Activated naive CD8-positive, alpha-beta T cell treated with anti-CD3 and anti-CD28 coated beads, Interleukin-2, amount 50 U/mL, for 24 hours (primary cell): Measurements from ENCODE around the gene RNF224.
"Not testable (repeated sequence)": the region's sequence is repeated elsewhere in the genome, so short reads cannot be mapped to it uniquely, and the experiment has no call there.

ENCODE experiments used
- ATAC-seq: fragments of 150-1000 bp; cut with Tn5 transposase; one replicate; pipeline ENCODE4 v1.10.0; 2021
- DNase-seq: peaks from one replicate; pipeline ENCODE4 v3.0.0; 2021
- H3K27ac Mint-ChIP-seq: one replicate; pipeline ENCODE4 v1.8.0; 2021; ENCODE audit warnings: mild to moderate bottlenecking, mixed read lengths
- H3K27me3 Mint-ChIP-seq: one replicate; pipeline ENCODE4 v1.8.0; 2021; ENCODE audit warnings: mixed read lengths
- H3K36me3 Mint-ChIP-seq: one replicate; pipeline ENCODE4 v1.8.0; 2021; ENCODE audit warnings: low read depth, mixed read lengths
- H3K4me1 Mint-ChIP-seq: one replicate; pipeline ENCODE4 v1.8.0; 2021; ENCODE audit warnings: mixed read lengths
- H3K4me3 Mint-ChIP-seq: one replicate; pipeline ENCODE4 v1.8.0; 2021; ENCODE audit warnings: mild to moderate bottlenecking, moderate library complexity, mixed read lengths
- H3K9me3 Mint-ChIP-seq: one replicate; pipeline ENCODE4 v1.8.0; 2021; ENCODE audit warnings: mixed read lengths

The RNF224 gene

GRCh38 chr9:137234758-137235423 lies 7.6 kb downstream of the RNF224 start:
- H3K4me1 Mint-ChIP-seq: peaks cover 19% of the 10 kb centered on the region
- ATAC-seq (no peak), DNase-seq (no peak)
- no peaks in the 10 kb centered on the region for H3K9me3 Mint-ChIP-seq
- no peak overlapping the region for H3K27ac Mint-ChIP-seq
- no peaks in the 10 kb centered on the region for H3K27me3 Mint-ChIP-seq
- no peak overlapping the region for H3K4me3 Mint-ChIP-seq
- no peaks in the 10 kb centered on the region for H3K36me3 Mint-ChIP-seq

GRCh38 chr9:137235424-137236237 lies 8.3 kb downstream of the RNF224 start:
- DNase-seq (no peak), ATAC-seq (no peak)
- Mint-ChIP-seq H3K27ac (no peak overlapping the region), H3K36me3 (no peaks in the 10 kb centered on the region), H3K27me3 (no peaks in the 10 kb centered on the region), H3K9me3 (no peaks in the 10 kb centered on the region), H3K4me3 (no peak overlapping the region), H3K4me1 (peaks cover 19% of the 10 kb centered on the region)

GRCh38 chr9:137236238-137236935 lies 9.1 kb downstream of the RNF224 start:
- H3K4me1 Mint-ChIP-seq: peaks cover 22% of the 10 kb centered on the region
- peaks cover 4% of the 10 kb centered on the region for H3K36me3 Mint-ChIP-seq
- H3K27ac Mint-ChIP-seq: no peak overlapping the region
- ATAC-seq: peak; percentile 31
- peaks cover 3% of the 10 kb centered on the region for H3K27me3 Mint-ChIP-seq
- peak; percentile 97 for DNase-seq
- no peaks in the 10 kb centered on the region for H3K9me3 Mint-ChIP-seq
- no peak overlapping the region for H3K4me3 Mint-ChIP-seq

DNA sequence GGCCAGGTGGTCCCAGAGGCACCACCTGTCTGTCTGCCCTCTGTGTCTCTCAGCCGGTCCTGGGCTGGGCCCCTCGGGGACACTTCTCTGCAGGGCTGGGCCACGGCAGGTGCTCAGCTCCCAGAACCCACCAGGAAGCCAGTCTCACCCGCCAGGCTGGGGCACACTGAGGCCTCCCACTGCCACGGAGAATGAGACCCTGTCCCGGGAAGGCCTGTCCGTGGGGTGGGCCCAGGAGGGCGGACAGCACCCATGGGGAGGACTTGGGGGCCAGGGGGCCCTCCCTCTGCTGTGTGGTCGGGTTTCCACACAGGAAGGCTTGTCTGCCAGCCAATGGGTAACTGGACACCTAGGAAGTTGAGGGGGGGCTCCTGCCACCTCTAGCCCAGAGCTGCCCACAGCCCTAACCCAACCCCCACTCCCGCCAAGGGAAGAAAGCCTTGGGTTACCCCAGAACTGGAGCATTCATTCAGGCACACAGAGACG lies 9.7 kb downstream of the RNF224 start:
- no peaks in the 10 kb centered on the region for H3K9me3 Mint-ChIP-seq
- no peak overlapping the region for H3K27ac Mint-ChIP-seq
- H3K4me1 Mint-ChIP-seq: peaks cover 24% of the 10 kb centered on the region
- ATAC-seq: no peak
- DNase-seq: no peak
- H3K27me3 Mint-ChIP-seq: peaks cover 3% of the 10 kb centered on the region
- no peak overlapping the region for H3K4me3 Mint-ChIP-seq
- H3K36me3 Mint-ChIP-seq: peaks cover 6% of the 10 kb centered on the region

DNA sequence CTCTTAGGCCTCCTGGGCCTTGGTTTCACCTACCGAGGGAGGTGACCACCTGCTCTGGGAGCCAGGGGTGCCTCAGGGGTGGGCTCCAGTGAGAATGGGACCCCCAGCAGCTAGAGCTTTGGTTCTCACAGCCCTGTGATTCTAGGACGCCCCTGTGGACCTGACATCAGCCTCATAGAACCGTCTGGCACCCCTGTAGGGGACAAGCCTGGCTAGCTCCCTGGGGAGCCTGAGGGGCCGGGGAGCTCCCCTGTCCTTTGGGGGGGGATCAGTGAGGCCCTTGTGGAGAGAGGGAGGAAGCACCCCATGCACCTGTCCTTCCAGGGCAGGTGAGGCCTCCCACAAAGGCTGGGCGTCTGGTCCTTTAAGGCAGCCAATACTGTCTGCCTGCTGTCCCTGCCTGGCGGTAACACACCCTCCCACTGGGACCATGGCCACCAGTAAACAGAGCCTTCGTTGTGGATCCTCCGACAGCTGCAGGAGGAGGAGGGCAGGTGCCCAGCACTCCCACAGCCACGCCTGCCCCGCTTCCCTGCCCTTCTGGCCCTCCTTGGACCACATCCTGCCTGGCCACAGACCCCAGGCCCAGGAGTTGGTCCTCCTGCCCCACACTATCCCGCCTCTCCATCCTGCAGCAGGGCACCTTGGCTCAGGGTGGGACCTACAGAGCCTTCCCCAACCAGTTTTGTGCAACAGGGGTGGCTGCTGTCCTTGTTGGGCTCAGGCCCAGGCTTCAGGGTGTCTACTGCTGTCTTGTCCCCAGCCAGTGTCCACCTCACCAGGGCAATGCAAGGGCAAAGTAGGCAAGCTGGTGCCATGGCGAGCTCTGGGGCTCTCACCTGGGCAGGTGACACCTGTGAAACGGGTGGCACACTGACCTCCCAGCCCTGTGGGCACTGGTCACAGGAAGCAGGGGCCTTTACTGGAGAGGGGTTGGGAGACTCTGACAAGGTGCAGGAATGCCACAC lies 10.7 kb downstream of the RNF224 start:
- no peak overlapping the region for H3K4me3 Mint-ChIP-seq
- peaks cover 3% of the 10 kb centered on the region for H3K27me3 Mint-ChIP-seq
- no peak for DNase-seq
- H3K9me3 Mint-ChIP-seq: no peaks in the 10 kb centered on the region
- ATAC-seq: no peak
- no peak overlapping the region for H3K27ac Mint-ChIP-seq
- peaks cover 34% of the 10 kb centered on the region for H3K4me1 Mint-ChIP-seq
- peaks cover 17% of the 10 kb centered on the region for H3K36me3 Mint-ChIP-seq

DNA sequence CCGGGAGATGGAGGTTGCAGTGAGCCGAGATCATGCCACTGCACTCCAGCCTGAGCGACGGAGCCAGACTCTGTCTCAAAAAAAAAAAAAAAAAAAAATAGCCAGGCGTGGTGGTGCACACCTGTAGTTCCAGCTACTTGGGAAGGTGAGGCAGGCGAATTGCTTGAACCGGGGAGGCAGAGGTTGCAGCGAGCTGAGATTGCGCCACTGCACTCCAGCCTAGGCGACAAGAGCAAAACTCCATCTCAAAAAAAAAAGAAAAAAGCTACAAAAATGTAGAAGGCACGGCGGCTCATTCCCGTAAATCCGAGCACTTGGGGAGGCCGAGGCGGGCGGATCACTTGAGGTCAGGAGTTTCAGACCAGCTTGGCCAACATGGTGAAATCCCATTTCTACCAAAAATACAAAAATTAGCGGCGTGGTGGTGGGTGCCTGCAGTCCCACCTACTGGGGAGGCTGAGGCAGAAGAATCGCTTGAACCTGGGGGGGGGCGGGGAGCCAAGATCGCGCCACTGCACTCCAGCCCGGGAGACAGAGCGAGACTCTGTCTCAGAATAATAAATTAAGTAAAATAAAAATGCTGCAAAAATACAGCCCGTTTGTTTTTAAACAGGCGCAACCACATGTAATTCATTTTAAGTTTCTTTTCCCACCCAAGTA lies 12.4 kb downstream of the RNF224 start:
- peak overlapping the region; percentile 42 for H3K27ac Mint-ChIP-seq
- peaks cover 37% of the 10 kb centered on the region for H3K4me1 Mint-ChIP-seq
- H3K36me3 Mint-ChIP-seq: peaks cover 25% of the 10 kb centered on the region
- H3K27me3 Mint-ChIP-seq, ATAC-seq, DNase-seq, H3K9me3 Mint-ChIP-seq: not testable (repeated sequence)
- H3K4me3 Mint-ChIP-seq: peak overlapping the region; percentile 88

GRCh38 chr9:137240318-137240840 lies 13.1 kb downstream of the RNF224 start:
- H3K4me1 Mint-ChIP-seq: peaks cover 34% of the 10 kb centered on the region
- DNase-seq: peak; percentile 70
- ATAC-seq: peak; percentile 20
- H3K36me3 Mint-ChIP-seq: peaks cover 25% of the 10 kb centered on the region
- peak overlapping the region; percentile 42 for H3K27ac Mint-ChIP-seq
- peaks cover 3% of the 10 kb centered on the region for H3K27me3 Mint-ChIP-seq
- peak overlapping the region; percentile 88 for H3K4me3 Mint-ChIP-seq
- H3K9me3 Mint-ChIP-seq: no peaks in the 10 kb centered on the region

- peaks cover 33% of the 10 kb centered on the region for H3K4me1 Mint-ChIP-seq
- DNase-seq (peak; percentile 95), ATAC-seq (peak; percentile 84)
- H3K27me3 Mint-ChIP-seq: peaks cover 3% of the 10 kb centered on the region
- peaks cover 25% of the 10 kb centered on the region for H3K36me3 Mint-ChIP-seq
- peak within 1 kb of the TSS; percentile 97 for H3K27ac Mint-ChIP-seq
- no peaks in the 10 kb centered on the region for H3K9me3 Mint-ChIP-seq
- peak within 1 kb of the TSS; percentile 88 for H3K4me3 Mint-ChIP-seq
Observed at GRCh38 chr9:137240841-137241489, 13.7 kb downstream of the RNF224 start, which contains the start of gene TUBB4B. TUBB4B (plus strand) TSS chr9:137241287; CDS start chr9:137241361, 74 bp downstream.

GRCh38 chr9:137241490-137242268 lies 14.4 kb downstream of the RNF224 start:
- Mint-ChIP-seq H3K36me3 (peaks cover 25% of the 10 kb centered on the region), H3K4me1 (peaks cover 33% of the 10 kb centered on the region), H3K27me3 (peaks cover 3% of the 10 kb centered on the region), H3K9me3 (no peaks in the 10 kb centered on the region), H3K27ac (peak overlapping the region; percentile 97), H3K4me3 (peak overlapping the region; percentile 88)
- peak; percentile 8 for ATAC-seq
- peak; percentile 71 for DNase-seq

- no peaks in the 10 kb centered on the region for H3K9me3 Mint-ChIP-seq
- ATAC-seq (no peak), DNase-seq (no peak)
- peaks cover 31% of the 10 kb centered on the region for H3K4me1 Mint-ChIP-seq
- H3K27me3 Mint-ChIP-seq: peaks cover 3% of the 10 kb centered on the region
- H3K27ac Mint-ChIP-seq: peak overlapping the region; percentile 88
- H3K4me3 Mint-ChIP-seq: peak overlapping the region; percentile 83
- H3K36me3 Mint-ChIP-seq: peaks cover 25% of the 10 kb centered on the region
Observed at GRCh38 chr9:137242269-137243203, 15.2 kb downstream of the RNF224 start.

DNA sequence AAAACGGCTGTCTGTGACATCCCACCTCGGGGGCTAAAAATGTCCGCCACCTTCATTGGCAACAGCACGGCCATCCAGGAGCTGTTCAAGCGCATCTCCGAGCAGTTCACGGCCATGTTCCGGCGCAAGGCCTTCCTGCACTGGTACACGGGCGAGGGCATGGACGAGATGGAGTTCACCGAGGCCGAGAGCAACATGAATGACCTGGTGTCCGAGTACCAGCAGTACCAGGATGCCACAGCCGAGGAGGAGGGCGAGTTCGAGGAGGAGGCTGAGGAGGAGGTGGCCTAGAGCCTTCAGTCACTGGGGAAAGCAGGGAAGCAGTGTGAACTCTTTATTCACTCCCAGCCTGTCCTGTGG lies 15.9 kb downstream of the RNF224 start:
- peaks cover 29% of the 10 kb centered on the region for H3K4me1 Mint-ChIP-seq
- ATAC-seq, DNase-seq, H3K27me3 Mint-ChIP-seq, H3K9me3 Mint-ChIP-seq: not testable (repeated sequence)
- H3K4me3 Mint-ChIP-seq: peak overlapping the region; percentile 83
- peak overlapping the region; percentile 88 for H3K27ac Mint-ChIP-seq
- H3K36me3 Mint-ChIP-seq: peaks cover 25% of the 10 kb centered on the region
